ENCODE measurements around the gene PRELP. TPM values are rescaled to one million over a fixed set of nuclear protein-coding genes. Genes with fewer than 3 reads are reported as not detected.

The PRELP gene
- total and polyA plus RNA-seq, 10 of the 15 experiments (the other 5 are each of a cell fraction or from before 2014, with no cell fraction given): 0.03 to 0.05 TPM; not detected in 8

GRCh38 chr1:203526130-203526529, 50.5 kb downstream of the PRELP start:
- Histone ChIP-seq H3K4me3 (no peak overlapping the region), H3K4me2 (ENCODE audit: control insufficient read depth, insufficient read depth) (no peak overlapping the region), H3K9ac (ENCODE audit: control insufficient read depth, insufficient read depth, low read length) (no peak overlapping the region), H3K27ac (ENCODE audit: control insufficient read depth, insufficient read depth) (no peak overlapping the region), H3K27me3 (replicated peaks in 1 of 2; ENCODE audit: control insufficient read depth in 2 of 2, insufficient read depth in 2 of 2, low read length in 1 of 2) (peaks cover 0 to 3% of the 10 kb centered on the region in 2 experiments; a peak in 3 of 4 replicates), H4K20me1 (ENCODE audit: control insufficient read depth, insufficient read depth) (no peaks in the 10 kb centered on the region), H3K79me2 (ENCODE audit: control insufficient read depth, insufficient read depth, low read length) (no peaks in the 10 kb centered on the region), H3K4me1 (ENCODE audit: control insufficient read depth, insufficient read depth, low read length) (no peaks in the 10 kb centered on the region), H2AFZ (ENCODE audit: control insufficient read depth, low read depth, low read length) (no peak overlapping the region), H3K9me3 (replicated peaks; ENCODE audit: control insufficient read depth, insufficient read depth, low read length) (no peaks in the 10 kb centered on the region), H3K36me3 (ENCODE audit: control insufficient read depth in 2 of 2, insufficient read depth in 2 of 2, low read length in 1 of 2) (no peaks in the 10 kb centered on the region)
- SMC1A ChIA-PET (ENCODE audit: uncharacterized antibody, unreplicated experiment): no interaction called here
- intact Hi-C loops (cut with micrococcal nuclease; ENCODE audit: unreplicated experiment) (no loop called here), in situ Hi-C loops (cut with MboI) (no loop called here)
- TF ChIP-seq HDAC2 (IDR thresholded peaks at IDR 0.05) (no peak), HCFC1 (IDR thresholded peaks at IDR 0.05; ENCODE audit: low read length) (no peak)
- RAD21 ChIA-PET (ENCODE audit: unreplicated experiment): interaction anchor here (0.5 kb wide), 1 partner anchor 377 kb away, joined by 3 read pairs; no protein-coding TSS in a partner anchor
- POLR2A ChIA-PET: interaction anchor here (0.6 kb wide), 1 partner anchor 225 kb away, joined by 9 read pairs; no protein-coding TSS in a partner anchor
- FAIRE-seq (no peak), DNase-seq (ENCODE audit: low read depth, low spot score) (no peak), ATAC-seq (no peak)
- BruUV-seq (replicated peaks): no TSS peak
- CTCF ChIA-PET: no interaction called here
- 27% methylated on average over 5 of the region's 5 CpGs for WGBS (ENCODE audit: insufficient coverage, insufficient replicate concordance, low lambda C conversion rate, missing lambda C conversion rate)

DNA sequence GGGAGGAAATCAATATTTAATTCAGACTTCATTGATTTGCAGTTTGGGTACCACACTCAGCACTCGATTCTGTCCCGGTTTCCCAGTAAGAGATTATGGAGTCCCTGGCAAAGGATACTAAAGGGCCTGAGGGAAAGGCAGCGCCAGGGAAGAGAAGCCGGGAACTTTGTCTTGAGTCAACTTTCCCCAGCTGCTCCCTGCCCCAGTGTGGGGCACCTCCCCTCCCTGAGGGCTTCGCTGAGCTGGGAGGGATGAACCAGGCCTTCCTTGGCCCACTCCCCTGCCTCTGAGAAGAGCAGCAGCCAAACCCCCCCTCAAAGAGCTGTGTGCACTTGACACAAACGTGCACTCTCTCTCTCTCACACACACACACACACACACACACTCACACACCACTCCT, 51.0 kb downstream of the PRELP start:
- Histone ChIP-seq H3K9ac (ENCODE audit: control insufficient read depth, insufficient read depth, low read length) (no peak overlapping the region), H3K79me2 (ENCODE audit: control insufficient read depth, insufficient read depth, low read length) (no peaks in the 10 kb centered on the region), H3K27me3 (replicated peaks in 1 of 2; ENCODE audit: control insufficient read depth in 2 of 2, insufficient read depth in 2 of 2, low read length in 1 of 2) (peaks cover 0 to 3% of the 10 kb centered on the region in 2 experiments; a peak in 3 of 4 replicates), H4K20me1 (ENCODE audit: control insufficient read depth, insufficient read depth) (no peaks in the 10 kb centered on the region), H3K36me3 (ENCODE audit: control insufficient read depth in 2 of 2, insufficient read depth in 2 of 2, low read length in 1 of 2) (no peaks in the 10 kb centered on the region), H3K4me2 (ENCODE audit: control insufficient read depth, insufficient read depth) (no peak overlapping the region), H3K27ac (ENCODE audit: control insufficient read depth, insufficient read depth) (no peak overlapping the region), H2AFZ (ENCODE audit: control insufficient read depth, low read depth, low read length) (no peak overlapping the region), H3K4me3 (no peak overlapping the region), H3K9me3 (replicated peaks; ENCODE audit: control insufficient read depth, insufficient read depth, low read length) (no peaks in the 10 kb centered on the region), H3K4me1 (ENCODE audit: control insufficient read depth, insufficient read depth, low read length) (no peaks in the 10 kb centered on the region)
- TF ChIP-seq RAD51 (IDR thresholded peaks at IDR 0.05) (no peak), GABPA (IDR thresholded peaks at IDR 0.05; ENCODE audit: low read depth) (no peak)
- in situ Hi-C loops (cut with MboI) (no loop called here), intact Hi-C loops (cut with micrococcal nuclease; ENCODE audit: unreplicated experiment) (no loop called here)
- WGBS (ENCODE audit: insufficient coverage, insufficient replicate concordance, low lambda C conversion rate, missing lambda C conversion rate): 30% methylated on average over 6 of the region's 6 CpGs
- RAD21 ChIA-PET (ENCODE audit: unreplicated experiment): interaction anchor here (0.5 kb wide), 1 partner anchor 377 kb away, joined by 3 read pairs; no protein-coding TSS in a partner anchor
- FAIRE-seq (no peak), DNase-seq (ENCODE audit: low read depth, low spot score) (no peak), ATAC-seq (no peak)
- POLR2A ChIA-PET: no interaction called here
- CTCF ChIA-PET: no interaction called here
- no TSS peak for BruUV-seq (replicated peaks)
- SMC1A ChIA-PET (ENCODE audit: uncharacterized antibody, unreplicated experiment): no interaction called here

Measured in GM12878 (cell line).